Vagina (tissue), 2 donors: ENCODE measurements around the gene IGFBP2.

Experiments
- POLR2A ChIP-seq, 2 donors: fragments of 450-650 bp; IDR thresholded peaks; one replicate each; pipeline ENCODE4 v1.6.1; 2017; ENCODE audit warnings: antibody characterized with exemption in 2 of 2, mild to moderate bottlenecking in 2 of 2, moderate library complexity in 2 of 2
- TF ChIP-seq, protein P1 (sequence below), 3 experiments: fragments of 450-650 bp in 2 of 3; fragments of 200-600 bp in 1 of 3; sonication (generic) in 1 of 3; IDR thresholded peaks; one replicate each; pipeline ENCODE4 v1.5.1; 2017 to 2019; ENCODE audit warnings: antibody characterized with exemption in 3 of 3, mild to moderate bottlenecking in 2 of 3, moderate library complexity in 2 of 3

DNA sequence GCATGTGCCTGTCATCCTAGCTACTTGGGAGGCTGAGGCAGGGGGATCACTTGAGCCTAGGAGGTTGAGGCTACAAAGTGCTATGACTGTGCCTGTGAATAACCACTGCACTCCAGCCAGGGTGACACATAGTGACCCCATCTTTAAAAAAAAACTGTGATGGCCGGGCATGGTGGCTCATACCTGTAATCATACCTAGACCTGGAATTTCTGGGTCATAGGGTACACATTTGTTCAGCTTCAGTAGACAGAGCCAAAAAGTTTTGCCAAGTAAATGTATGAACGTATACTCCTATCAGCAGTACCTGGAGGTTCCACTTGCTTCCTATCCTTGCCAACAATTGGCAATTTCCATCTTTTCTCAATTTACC, 6.4 kb upstream of the IGFBP2 start:
- TF ChIP-seq, protein P1, sequence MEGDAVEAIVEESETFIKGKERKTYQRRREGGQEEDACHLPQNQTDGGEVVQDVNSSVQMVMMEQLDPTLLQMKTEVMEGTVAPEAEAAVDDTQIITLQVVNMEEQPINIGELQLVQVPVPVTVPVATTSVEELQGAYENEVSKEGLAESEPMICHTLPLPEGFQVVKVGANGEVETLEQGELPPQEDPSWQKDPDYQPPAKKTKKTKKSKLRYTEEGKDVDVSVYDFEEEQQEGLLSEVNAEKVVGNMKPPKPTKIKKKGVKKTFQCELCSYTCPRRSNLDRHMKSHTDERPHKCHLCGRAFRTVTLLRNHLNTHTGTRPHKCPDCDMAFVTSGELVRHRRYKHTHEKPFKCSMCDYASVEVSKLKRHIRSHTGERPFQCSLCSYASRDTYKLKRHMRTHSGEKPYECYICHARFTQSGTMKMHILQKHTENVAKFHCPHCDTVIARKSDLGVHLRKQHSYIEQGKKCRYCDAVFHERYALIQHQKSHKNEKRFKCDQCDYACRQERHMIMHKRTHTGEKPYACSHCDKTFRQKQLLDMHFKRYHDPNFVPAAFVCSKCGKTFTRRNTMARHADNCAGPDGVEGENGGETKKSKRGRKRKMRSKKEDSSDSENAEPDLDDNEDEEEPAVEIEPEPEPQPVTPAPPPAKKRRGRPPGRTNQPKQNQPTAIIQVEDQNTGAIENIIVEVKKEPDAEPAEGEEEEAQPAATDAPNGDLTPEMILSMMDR (IDR thresholded peaks at IDR 0.05) = no peak
- TF ChIP-seq POLR2A (IDR thresholded peaks at IDR 0.05) = no peak
